Skin epidermis (tissue), 12 donors: Measurements from ENCODE around the gene DSTYK.

Source experiments
- H3K27ac ChIP-seq, 21 experiments: fragments of 200-600 bp; sonication (generic) in 11 of 21; one replicate each; pipeline ENCODE4 v1.5.0; 2020; ENCODE audit warnings: mild to moderate bottlenecking in 3 of 21, inconsistent platforms in 2 of 21, moderate library complexity in 2 of 21
- H3K4me3 ChIP-seq, 7 experiments: fragments of 200-600 bp; sonication (generic) in 2 of 7; one replicate each; pipeline ENCODE4 v1.5.0; 2020; ENCODE audit warnings: inconsistent platforms in 2 of 7, mild to moderate bottlenecking in 2 of 7, moderate library complexity in 1 of 7

The DSTYK gene

GRCh38 chr1:205144751-205145150, 66.8 kb downstream of the DSTYK start:
- Histone ChIP-seq H3K4me3 (no peak overlapping the region), H3K27ac (peak overlapping the region in 1 of 21 experiments; percentile 7)

- Histone ChIP-seq H3K27ac (no peak overlapping the region), H3K4me3 (no peak overlapping the region)
These were observed 67.3 kb downstream of the DSTYK start for GRCh38 chr1:205144046-205144720.

GRCh38 chr1:205142102-205142469, 69.4 kb downstream of the DSTYK start:
- Histone ChIP-seq H3K27ac (peak overlapping the region in 1 of 21 experiments; percentile 55), H3K4me3 (no peak overlapping the region)

GRCh38 chr1:205141236-205142101, 70.0 kb downstream of the DSTYK start:
- Histone ChIP-seq H3K4me3 (no peak overlapping the region), H3K27ac (peak overlapping the region in 1 of 21 experiments; percentile 55)

DNA sequence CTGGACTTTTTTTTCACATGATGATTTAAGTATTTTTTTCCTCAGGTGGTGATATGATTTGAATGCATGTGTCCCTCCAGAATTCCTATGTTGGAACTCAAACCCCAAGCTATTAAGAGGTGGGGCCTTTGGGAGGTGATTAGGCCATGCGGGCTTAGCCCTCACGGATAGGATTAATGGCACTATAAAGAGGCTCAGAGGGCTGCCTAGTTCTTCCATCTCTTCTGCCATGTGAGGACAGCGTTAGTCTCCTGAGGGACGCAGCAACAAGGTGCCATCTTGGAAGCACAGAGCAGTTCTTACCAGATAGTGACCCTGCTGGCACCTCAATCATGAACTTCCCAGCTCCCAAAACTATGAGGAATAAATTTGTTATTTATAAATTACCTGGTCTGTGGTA, 71.4 kb downstream of the DSTYK start:
- no peak overlapping the region for H3K4me3 ChIP-seq
- H3K27ac ChIP-seq, result no peak overlapping the region

DNA sequence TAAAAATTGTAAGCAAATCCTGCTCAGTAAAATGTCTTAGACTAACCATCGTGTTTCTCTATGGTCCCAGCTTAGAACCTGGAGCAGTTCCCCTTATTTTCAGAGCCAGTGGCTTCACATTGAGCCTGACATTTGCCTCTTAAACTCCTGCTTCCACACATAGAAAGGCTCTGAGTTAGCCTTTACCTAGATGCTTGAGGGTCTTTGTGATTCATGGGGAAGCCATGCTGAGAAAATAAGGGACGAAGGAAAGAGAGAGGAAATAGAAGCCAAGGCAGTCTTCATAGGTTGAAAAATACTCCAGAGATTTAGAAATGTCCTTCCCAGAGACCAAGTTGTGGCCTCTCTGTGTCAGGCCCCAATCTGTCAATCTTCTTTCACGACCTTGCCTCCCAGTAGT, 73.6 kb downstream of the DSTYK start:
- H3K4me3 ChIP-seq, result no peak overlapping the region
- no peak overlapping the region for H3K27ac ChIP-seq

DNA sequence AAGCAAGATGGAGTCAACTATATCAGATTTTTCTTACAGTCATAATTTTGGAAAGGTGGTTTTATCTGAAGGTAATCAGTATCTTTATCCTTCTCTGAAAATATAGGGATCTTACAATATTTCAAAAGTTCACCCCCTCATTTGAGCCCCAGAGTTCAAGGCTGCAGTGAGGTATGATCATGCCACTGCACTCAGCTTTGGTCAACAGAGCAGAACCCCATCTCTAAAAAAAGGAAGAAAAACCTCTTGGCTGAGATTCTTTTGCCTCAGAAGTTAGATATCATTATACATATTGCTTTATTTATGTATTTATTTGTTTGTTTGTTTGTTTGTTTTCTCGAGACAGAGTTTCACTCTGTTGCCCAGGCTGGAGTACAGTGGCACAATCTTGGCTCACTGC, 78.2 kb downstream of the DSTYK start:
- Histone ChIP-seq H3K27ac (no peak overlapping the region), H3K4me3 (no peak overlapping the region)

DNA sequence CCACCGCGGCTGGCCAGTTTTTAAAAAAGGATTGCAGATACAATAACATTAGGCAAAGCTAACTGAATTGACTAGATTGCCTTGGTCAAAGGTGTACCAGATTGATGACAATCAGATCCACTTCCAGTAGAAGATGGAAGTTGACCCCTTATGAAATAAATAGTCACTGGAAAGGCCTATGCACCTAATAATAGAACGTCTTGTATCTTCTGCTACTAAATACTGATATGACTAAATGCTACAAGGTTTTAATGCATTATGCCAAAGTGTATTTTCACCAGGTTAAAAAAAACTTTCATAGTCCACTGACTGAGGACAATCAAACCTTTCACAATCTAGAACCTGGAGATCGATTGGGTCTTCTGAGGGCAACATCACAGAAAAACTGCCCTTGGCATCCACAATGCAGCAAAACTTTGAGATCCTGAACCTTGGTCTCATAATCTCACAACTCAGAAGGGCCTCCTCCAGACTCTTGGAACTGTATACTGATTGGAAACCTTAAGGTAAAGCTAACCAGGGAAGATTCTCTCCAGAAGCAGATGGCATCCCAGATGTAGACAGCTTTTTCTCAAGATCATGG, 82.0 kb downstream of the DSTYK start:
- no peak overlapping the region for H3K4me3 ChIP-seq
- no peak overlapping the region for H3K27ac ChIP-seq

DNA sequence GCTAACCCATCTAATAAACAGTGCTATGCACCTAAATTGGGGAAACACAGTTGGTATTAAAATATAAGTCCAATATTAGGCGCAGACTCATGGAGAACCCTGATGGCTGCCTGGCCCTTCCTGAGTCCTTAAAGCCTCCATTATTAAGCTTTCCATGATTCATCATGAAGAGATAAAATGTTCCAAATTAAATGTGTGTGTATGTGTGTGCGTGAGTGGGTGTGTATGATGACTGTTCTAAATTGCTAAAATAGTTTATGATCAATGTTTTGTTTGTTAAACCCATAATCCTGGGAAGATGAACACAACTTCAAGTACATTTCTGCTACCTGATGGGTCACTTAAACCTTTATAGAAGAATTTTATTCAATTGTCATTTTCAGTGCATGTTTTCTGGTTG, 83.5 kb downstream of the DSTYK start:
- Histone ChIP-seq H3K4me3 (no peak overlapping the region), H3K27ac (no peak overlapping the region)

DNA sequence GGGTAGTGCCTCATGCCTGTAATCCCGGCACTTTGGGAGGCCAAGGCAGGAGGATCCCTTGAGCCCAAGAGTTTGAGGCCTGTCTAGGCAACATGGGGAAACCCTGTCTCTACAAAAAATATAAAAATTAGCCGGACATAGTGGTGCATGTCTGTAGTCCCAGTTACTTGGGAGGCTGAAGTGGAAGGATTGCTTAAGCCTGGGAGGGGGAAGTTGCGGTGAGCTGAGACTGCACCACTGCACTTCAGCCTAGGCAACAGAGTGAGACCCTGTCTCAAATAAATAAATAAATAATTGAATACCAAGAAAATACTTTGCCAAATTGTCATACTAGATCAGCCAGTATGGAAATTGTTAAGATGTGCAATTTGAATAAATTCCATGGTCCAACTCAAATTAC, 83.9 kb downstream of the DSTYK start:
- H3K27ac ChIP-seq, result no peak overlapping the region
- H3K4me3 ChIP-seq, result no peak overlapping the region

DNA sequence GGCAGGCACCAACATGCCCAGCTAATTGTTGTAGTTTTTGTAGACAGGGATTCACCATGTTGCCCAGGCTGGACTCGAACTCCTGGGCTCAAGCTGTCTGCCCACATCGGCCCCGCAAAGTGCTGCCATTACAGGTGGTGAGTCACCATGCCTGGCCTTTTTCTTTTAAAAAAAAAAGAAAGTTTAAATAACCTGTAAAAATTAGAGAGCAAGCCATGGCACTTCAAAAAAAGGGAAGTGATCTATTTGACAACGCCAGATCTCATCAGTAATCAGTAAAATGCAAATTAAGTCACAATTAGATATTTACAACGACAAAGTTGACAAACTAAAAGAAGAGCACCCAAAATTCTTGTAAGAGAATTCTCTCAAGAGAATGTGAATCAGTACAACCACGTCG, 86.8 kb downstream of the DSTYK start:
- Histone ChIP-seq H3K27ac (no peak overlapping the region), H3K4me3 (no peak overlapping the region)

DNA sequence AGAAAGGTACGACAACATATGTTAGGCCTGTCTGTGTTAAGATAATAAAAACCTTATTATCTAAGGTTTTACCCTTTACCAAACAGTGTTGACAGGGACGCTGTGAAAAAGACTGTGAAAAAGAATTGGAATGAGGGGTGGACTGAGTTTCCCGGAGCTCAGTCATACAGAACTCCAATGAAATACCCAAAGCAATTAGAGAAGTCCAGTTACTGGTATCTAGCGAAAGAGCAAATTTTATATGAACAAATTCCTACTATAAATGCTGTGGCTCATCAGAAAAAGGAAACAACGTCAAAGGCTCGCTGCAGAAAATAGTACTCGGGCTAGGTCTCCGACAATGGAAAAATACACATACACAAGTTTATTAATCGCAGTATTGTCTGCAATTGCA, 89.0 kb downstream of the DSTYK start:
- peak overlapping the region in 20 of 21 experiments; percentile 83 to 98 (median 94) for H3K27ac ChIP-seq
- peak overlapping the region; percentile 60 to 96 (median 81) for H3K4me3 ChIP-seq

- Histone ChIP-seq H3K27ac (peak within 1 kb of the TSS; percentile 23 to 98 (median 94)), H3K4me3 (peak within 1 kb of the TSS; percentile 60 to 96 (median 81))
These were observed 89.6 kb downstream of the DSTYK start, which contains the start of gene RBBP5 for GRCh38 chr1:205121660-205122488. RBBP5 (minus strand) TSS chr1:205121978; CDS start chr1:205121873, 105 bp downstream.

DNA sequence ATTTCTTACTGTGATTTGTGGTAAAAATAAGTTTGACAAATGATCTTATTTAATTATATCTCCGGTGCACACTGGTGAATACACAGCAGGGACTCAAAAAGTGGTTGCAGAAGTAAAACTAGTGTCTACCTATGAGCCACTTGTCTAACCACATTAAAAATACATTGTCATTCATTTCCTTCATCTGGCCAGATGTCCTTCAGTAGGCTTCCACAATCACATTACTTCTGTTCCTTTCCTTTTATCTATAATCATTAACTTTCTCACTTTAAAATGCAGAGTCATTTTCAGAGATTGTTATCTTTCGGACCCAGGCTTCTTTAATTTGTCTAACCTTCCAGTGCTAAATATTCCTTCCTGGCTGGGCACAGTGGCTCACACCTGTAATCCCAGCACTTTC, 92.8 kb downstream of the DSTYK start:
- Histone ChIP-seq H3K27ac (no peak overlapping the region), H3K4me3 (no peak overlapping the region)

- no peak overlapping the region for H3K27ac ChIP-seq
- no peak overlapping the region for H3K4me3 ChIP-seq
These were observed 100.1 kb downstream of the DSTYK start for GRCh38 chr1:205111354-205111753.

DNA sequence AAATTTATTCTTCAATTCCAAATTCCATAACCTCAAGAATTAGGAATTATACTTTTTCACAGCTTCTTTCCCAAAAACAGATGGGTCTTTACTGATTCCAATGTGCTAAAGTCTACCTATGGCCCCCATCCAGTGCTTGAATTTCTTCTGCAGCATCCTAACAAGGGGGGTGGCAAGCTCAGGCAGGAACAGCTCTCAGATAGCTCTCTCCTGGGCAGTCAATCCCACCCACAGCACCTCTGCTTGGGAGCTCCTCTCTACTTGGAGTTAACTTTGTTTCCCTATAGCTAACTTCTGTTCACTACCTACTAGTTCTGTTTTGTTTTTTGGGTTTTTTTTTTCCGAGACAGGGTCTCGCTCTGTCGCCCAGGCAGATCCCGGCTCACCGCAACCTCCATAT, 101.8 kb downstream of the DSTYK start:
- Histone ChIP-seq H3K27ac (no peak overlapping the region), H3K4me3 (no peak overlapping the region)

DNA sequence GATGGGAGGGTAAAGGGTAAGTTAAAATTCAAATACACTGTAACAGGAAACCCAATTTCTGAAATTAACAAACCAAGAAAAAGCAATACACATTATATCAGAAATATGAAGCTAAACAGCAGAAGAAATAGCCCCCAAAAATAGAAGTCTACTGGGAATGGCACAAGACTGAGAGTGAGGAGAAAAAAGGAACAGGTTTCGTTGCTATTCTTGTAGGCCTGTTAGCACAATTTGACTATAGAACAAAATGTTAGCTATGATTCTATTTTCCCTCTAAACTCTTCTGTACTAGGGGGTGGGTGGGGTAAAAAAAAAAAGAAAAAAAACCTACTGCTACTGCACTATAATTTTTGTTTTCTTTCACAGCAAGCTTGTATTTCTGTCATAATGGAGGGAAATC, 102.2 kb downstream of the DSTYK start:
- H3K4me3 ChIP-seq, result no peak overlapping the region

DNA sequence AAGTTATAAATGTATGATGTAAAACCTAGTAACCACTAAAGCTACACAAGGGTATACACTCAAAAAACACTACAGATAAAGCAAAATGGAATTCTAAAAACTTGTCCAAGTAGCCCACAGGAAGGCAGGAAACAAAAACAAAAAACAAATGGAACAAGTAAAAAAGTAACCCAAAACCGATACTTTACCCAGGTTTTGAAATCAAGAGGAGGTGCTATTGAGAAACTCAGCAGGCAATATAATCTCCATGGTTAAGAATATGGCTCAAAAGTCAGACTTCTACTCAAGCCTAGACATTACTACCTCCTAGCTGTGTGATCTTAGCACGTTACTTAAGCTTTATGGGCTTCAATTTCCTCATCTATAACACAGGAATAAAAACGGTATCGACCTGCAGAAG, 103.0 kb downstream of the DSTYK start:
- H3K27ac ChIP-seq, result no peak overlapping the region
- no peak overlapping the region for H3K4me3 ChIP-seq

More for the DNA sequence above, 102.2 kb downstream of the DSTYK start:
- H3K27ac ChIP-seq, result no peak overlapping the region

DNA sequence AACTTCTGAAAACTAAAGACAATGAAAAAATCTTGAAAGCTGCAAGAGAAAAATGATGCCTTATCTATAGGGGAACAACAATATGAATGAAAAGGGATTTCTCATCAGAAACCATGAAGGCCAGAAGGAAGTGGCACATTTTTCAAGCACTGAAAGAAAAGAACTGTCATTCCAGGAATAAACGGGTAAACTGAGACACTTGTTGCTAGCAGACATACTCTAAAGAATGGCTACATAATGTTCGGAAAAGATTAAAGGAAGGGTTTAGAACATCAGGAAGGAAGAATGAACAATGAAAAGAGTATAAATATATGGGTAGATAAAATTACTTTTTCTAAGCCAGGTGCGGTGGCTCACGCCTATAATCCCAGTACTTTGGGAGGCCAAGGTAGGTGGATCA, 104.2 kb downstream of the DSTYK start:
- H3K27ac ChIP-seq, result no peak overlapping the region
- H3K4me3 ChIP-seq, result no peak overlapping the region

GRCh38 chr1:205102404-205102803, 109.1 kb downstream of the DSTYK start:
- H3K27ac ChIP-seq, result no peak overlapping the region

More at GRCh38 chr1:205102404-205102803, 109.1 kb downstream of the DSTYK start:
- no peak overlapping the region for H3K4me3 ChIP-seq
